HG02642 (cell line): ENCODE measurements around the gene EPS8L1.
"Not testable (repeated sequence)": the region's sequence is repeated elsewhere in the genome, so short reads cannot be mapped to it uniquely, and the experiment has no call there.

Source experiments
- ATAC-seq: cut with Tn5 transposase; IDR thresholded peaks from one replicate; pipeline ENCODE4 v1.9.1; 2021; ENCODE audit warnings: mild to moderate bottlenecking; ENCODE audit not compliant: unreplicated experiment, poor library complexity

Gene EPS8L1

GRCh38 chr19:55075371-55075998 is at the start of gene EPS8L1:
Gene EPS8L1, plus strand, starts transcription at chr19:55075869. Its CDS starts 576 bp downstream, at chr19:55076445.
- ATAC-seq, result no peak

- ATAC-seq, result not testable (repeated sequence)
Measured at GRCh38 chr19:55027140-55027471, 48.6 kb upstream of the EPS8L1 start.

- no peak for ATAC-seq
Measured at GRCh38 chr19:55027472-55028337, 48.0 kb upstream of the EPS8L1 start.

GRCh38 chr19:55028757-55029156 is 46.9 kb upstream of the EPS8L1 start:
- ATAC-seq, result no peak

- no peak for ATAC-seq
Measured at GRCh38 chr19:55031178-55031577, 44.5 kb upstream of the EPS8L1 start.

- no peak for ATAC-seq
Measured at GRCh38 chr19:55032170-55032800, 43.4 kb upstream of the EPS8L1 start.

GRCh38 chr19:55032976-55033643 is 42.6 kb upstream of the EPS8L1 start:
- ATAC-seq, result not testable (repeated sequence)

GRCh38 chr19:55034751-55035150 is 40.9 kb upstream of the EPS8L1 start:
- no peak for ATAC-seq

- no peak for ATAC-seq
Measured at GRCh38 chr19:55036058-55036457, 39.6 kb upstream of the EPS8L1 start.

GRCh38 chr19:55037603-55038002 is 38.1 kb upstream of the EPS8L1 start:
- not testable (repeated sequence) for ATAC-seq

GRCh38 chr19:55040654-55041053 is 35.0 kb upstream of the EPS8L1 start:
- not testable (repeated sequence) for ATAC-seq

GRCh38 chr19:55041244-55041626 is 34.4 kb upstream of the EPS8L1 start:
- ATAC-seq, result no peak

GRCh38 chr19:55041627-55042343 is 33.9 kb upstream of the EPS8L1 start:
- no peak for ATAC-seq

- ATAC-seq, result no peak
Measured at GRCh38 chr19:55042344-55042678, 33.4 kb upstream of the EPS8L1 start.

- ATAC-seq, result no peak
Measured at GRCh38 chr19:55042688-55043087, 33.0 kb upstream of the EPS8L1 start.

- ATAC-seq, result no peak
Measured at GRCh38 chr19:55044286-55044685, 31.4 kb upstream of the EPS8L1 start.

- ATAC-seq, result no peak
Measured at GRCh38 chr19:55044771-55045716, 30.6 kb upstream of the EPS8L1 start.

GRCh38 chr19:55046975-55047622 is 28.6 kb upstream of the EPS8L1 start:
- ATAC-seq, result no peak

- no peak for ATAC-seq
Measured at GRCh38 chr19:55047951-55048350, 27.7 kb upstream of the EPS8L1 start.
